NCI-H460 (cell line): Measurements from ENCODE around the gene MAP3K4. TPM values are rescaled to one million over a fixed set of nuclear protein-coding genes. Genes with fewer than 3 reads are reported as not detected.
"Not testable (repeated sequence)": the region's sequence is repeated elsewhere in the genome, so short reads cannot be mapped to it uniquely, and the experiment has no call there.

ENCODE experiments used
- DNase-seq: peaks from one replicate; pipeline ENCODE4 v3.0.0-alpha.2; 2016; ENCODE audit warnings: low read depth; ENCODE audit errors: extremely low read depth
- total RNA-seq: library from RNA; depleted of rRNA; stranded (reverse); fragments of >200 nt; shearing (Covaris generic); gene quantifications from 2 replicates; pipeline ENCODE4 v1.2.3, GENCODE V29; 2014

The MAP3K4 gene
- total RNA-seq, 1 experiment from 2014 or later, result 12.7 TPM

GRCh38 chr6:161111261-161111660 lies 119.7 kb downstream of the MAP3K4 start:
- no peak for DNase-seq

GRCh38 chr6:161115468-161115867 lies 123.9 kb downstream of the MAP3K4 start:
- DNase-seq, result no peak

GRCh38 chr6:161116554-161116953 lies 125.0 kb downstream of the MAP3K4 start:
- DNase-seq, result no peak

GRCh38 chr6:161117308-161117707 lies 125.7 kb downstream of the MAP3K4 start:
- DNase-seq, result no peak

- no peak for DNase-seq
Observed at GRCh38 chr6:161117942-161118341, 126.4 kb downstream of the MAP3K4 start.

GRCh38 chr6:161123319-161123718 lies 131.8 kb downstream of the MAP3K4 start:
- not testable (repeated sequence) for DNase-seq

GRCh38 chr6:161125591-161125990 lies 134.0 kb downstream of the MAP3K4 start:
- DNase-seq, result no peak

GRCh38 chr6:161127071-161127740 lies 135.6 kb downstream of the MAP3K4 start:
- no peak for DNase-seq

GRCh38 chr6:161128230-161128629 lies 136.7 kb downstream of the MAP3K4 start:
- DNase-seq, result no peak

- DNase-seq, result peak; percentile 49
Observed at GRCh38 chr6:161128680-161129196, 137.2 kb downstream of the MAP3K4 start.

GRCh38 chr6:161130541-161130940 lies 139.0 kb downstream of the MAP3K4 start:
- no peak for DNase-seq

GRCh38 chr6:161130967-161131766 lies 139.6 kb downstream of the MAP3K4 start:
- no peak for DNase-seq

- DNase-seq, result no peak
Observed at GRCh38 chr6:161132384-161132783, 140.8 kb downstream of the MAP3K4 start.

- no peak for DNase-seq
Observed at GRCh38 chr6:161133963-161134362, 142.4 kb downstream of the MAP3K4 start.

GRCh38 chr6:161134550-161135298 lies 143.2 kb downstream of the MAP3K4 start:
- no peak for DNase-seq

GRCh38 chr6:161135695-161136591 lies 144.4 kb downstream of the MAP3K4 start:
- no peak for DNase-seq

- no peak for DNase-seq
Observed at GRCh38 chr6:161136655-161137054, 145.1 kb downstream of the MAP3K4 start.

GRCh38 chr6:161137320-161137719 lies 145.8 kb downstream of the MAP3K4 start:
- DNase-seq, result no peak

- DNase-seq, result no peak
Observed at GRCh38 chr6:161137839-161138542, 146.4 kb downstream of the MAP3K4 start.
